ENCODE data around the gene IMP3. TPM values are rescaled to one million over a fixed set of nuclear protein-coding genes. Genes with fewer than 3 reads are reported as not detected.

IMP3 gene
- total RNA-seq, 3 donors from 2014 or later = 47.6 to 54.8 (median 50.4) TPM

- ATAC-seq (no peak), DNase-seq (no peak)
- H3K9me3 ChIP-seq = no peaks in the 10 kb centered on the region
- H3K36me3 ChIP-seq (ENCODE audit: low read depth) = no peaks in the 10 kb centered on the region
- intact Hi-C loops (cut with DNase I, micrococcal nuclease) = no loop called here
- no peaks in the 10 kb centered on the region for H3K4me1 ChIP-seq (ENCODE audit: low read depth)
- no peak overlapping the region for H3K4me3 ChIP-seq
- TF ChIP-seq CTCF (IDR thresholded peaks at IDR 0.05) = no peak
These were observed 45.7 kb downstream of the IMP3 start for GRCh38 chr15:75594276-75594675.

GRCh38 chr15:75591655-75592364 lies 48.2 kb downstream of the IMP3 start:
- intact Hi-C loops (cut with DNase I, micrococcal nuclease) = no loop called here
- DNase-seq = no peak
- no peak for ATAC-seq
- no peak overlapping the region for H3K4me3 ChIP-seq
- H3K4me1 ChIP-seq (ENCODE audit: low read depth) = no peaks in the 10 kb centered on the region
- H3K36me3 ChIP-seq (ENCODE audit: low read depth) = no peaks in the 10 kb centered on the region
- no peak for TF ChIP-seq CTCF (IDR thresholded peaks at IDR 0.05)
- no peaks in the 10 kb centered on the region for H3K9me3 ChIP-seq

- intact Hi-C loops (cut with DNase I, micrococcal nuclease) = no loop called here
- ATAC-seq (no peak), DNase-seq (no peak)
- Histone ChIP-seq H3K36me3 (ENCODE audit: low read depth) (no peaks in the 10 kb centered on the region), H3K4me3 (no peak overlapping the region), H3K9me3 (no peaks in the 10 kb centered on the region), H3K4me1 (ENCODE audit: low read depth) (no peaks in the 10 kb centered on the region)
- no peak for TF ChIP-seq CTCF (IDR thresholded peaks at IDR 0.05)
These were observed 49.8 kb downstream of the IMP3 start for GRCh38 chr15:75590239-75590638.

Other genes starting within 250 kb of the IMP3 start
- 10 to 100 TPM; 52.6 to 75.3 (median 60.6) TPM for gene SIN3A, start 188.5 kb downstream of the IMP3 start, total RNA-seq
- gene PTPN9, start 60.9 kb downstream of the IMP3 start, total RNA-seq = 10 to 100 TPM; 32.0 to 47.1 (median 36.8) TPM
- gene SNUPN, start 14.5 kb downstream of the IMP3 start, total RNA-seq = 10 to 100 TPM; 18.7 to 23.9 (median 18.9) TPM
- 10 to 100 TPM; 23.6 to 38.2 (median 28.7) TPM for gene SNX33, start 7.7 kb upstream of the IMP3 start, total RNA-seq
- gene CSPG4, start 72.6 kb upstream of the IMP3 start, total RNA-seq = 10 to 100 TPM in 1 of 3 donors, 1 to 10 TPM in 2; 3.0 to 86.8 (median 7.8) TPM
- gene UBE2Q2, start 203.2 kb upstream of the IMP3 start, total RNA-seq = 10 to 100 TPM; 18.2 to 50.3 (median 18.4) TPM

All from mucosa of descending colon (tissue), 3 donors.